Prostate gland (tissue), 2 donors: Measurements from ENCODE around the gene XPNPEP2.

Experiments
- CTCF ChIP-seq, 4 experiments: fragments of 200-600 bp in 2 of 4; fragments of 450-650 bp in 2 of 4; sonication (generic) in 2 of 4; IDR thresholded peaks; 1 replicate in 3 of 4; 2 replicates in 1 of 4; pipeline ENCODE4 v1.5.1; 2016 to 2019; ENCODE audit warnings: antibody characterized with exemption in 4 of 4, mild to moderate bottlenecking in 2 of 4, moderate library complexity in 2 of 4
- POLR2A ChIP-seq: fragments of 450-650 bp; IDR thresholded peaks from one replicate; pipeline ENCODE4 v1.6.1; 2016; ENCODE audit warnings: antibody characterized with exemption, mild to moderate bottlenecking
- POLR2AphosphoS5 ChIP-seq: sonication (generic); formaldehyde crosslinking; IDR thresholded peaks from one replicate; pipeline ENCODE4 v1.6.1; 2017; ENCODE audit warnings: antibody characterized with exemption

DNA sequence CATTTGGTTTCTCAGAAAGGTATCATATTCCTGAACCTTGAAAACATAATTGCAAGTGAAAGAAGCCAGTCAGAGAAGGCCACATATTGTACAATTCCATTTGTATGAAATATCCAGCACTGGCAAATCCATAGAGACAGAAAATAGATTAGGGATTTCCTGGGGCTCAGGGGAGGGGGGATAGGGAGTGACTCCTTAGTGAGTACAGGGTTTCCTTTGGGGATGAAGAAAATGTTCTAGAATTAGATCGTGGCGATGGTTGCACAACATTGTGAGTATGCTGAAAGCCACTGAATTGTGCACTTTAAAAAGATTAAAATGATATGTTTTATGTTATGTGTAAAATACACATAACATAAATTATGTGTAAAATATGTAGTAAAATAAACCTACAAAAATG, 10.3 kb downstream of the XPNPEP2 start:
- TF ChIP-seq CTCF (IDR thresholded peaks at IDR 0.05) = no peak
- no peak for TF ChIP-seq POLR2AphosphoS5
- no peak for TF ChIP-seq POLR2A
